NCI-H82 treated with DMSO at 0.1 percent for 48 hours (cell line): ENCODE measurements around the gene CCDC69.
"Not testable (repeated sequence)": the region's sequence is repeated elsewhere in the genome, so short reads cannot be mapped to it uniquely, and the experiment has no call there.

ENCODE experiments used
- DNase-seq: peaks from one replicate; lab custom pipeline; 2025; ENCODE audit not compliant: unreplicated experiment; lab: John Stamatoyannopoulos, UW

CCDC69 gene

DNA sequence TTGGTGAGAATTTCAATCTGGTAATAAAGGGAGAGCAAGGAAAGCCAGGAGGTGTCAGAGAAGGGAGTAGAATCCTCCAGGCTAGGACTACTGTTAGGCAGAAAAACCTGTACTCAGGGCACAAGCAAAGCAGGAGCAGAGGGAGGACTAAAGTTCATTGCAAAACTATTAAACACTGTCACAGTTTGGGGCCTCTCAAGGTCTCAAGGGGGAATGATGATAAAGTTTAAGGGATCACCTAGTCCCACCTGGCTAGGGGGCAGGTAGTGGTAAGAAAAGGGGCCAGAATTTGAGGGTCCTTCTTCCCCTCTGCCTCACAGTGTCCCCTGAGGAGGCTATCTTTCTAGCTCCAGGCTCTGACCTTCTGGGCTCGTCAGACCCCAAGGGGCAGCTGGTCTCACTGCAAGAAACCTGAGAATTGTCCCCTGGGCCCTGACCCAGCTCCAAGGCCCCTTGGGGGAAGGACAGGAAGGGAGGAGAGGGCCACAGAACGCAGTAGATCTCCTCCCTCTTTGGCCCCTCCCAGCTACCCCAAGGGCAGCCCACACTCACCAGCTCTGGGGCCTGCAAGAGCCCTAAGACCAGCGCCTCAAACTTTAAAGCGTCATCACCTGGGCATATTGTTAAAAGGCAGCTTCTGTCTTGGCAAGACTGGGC is 974 bp downstream of the CCDC69 start:
- no peak for DNase-seq

DNA sequence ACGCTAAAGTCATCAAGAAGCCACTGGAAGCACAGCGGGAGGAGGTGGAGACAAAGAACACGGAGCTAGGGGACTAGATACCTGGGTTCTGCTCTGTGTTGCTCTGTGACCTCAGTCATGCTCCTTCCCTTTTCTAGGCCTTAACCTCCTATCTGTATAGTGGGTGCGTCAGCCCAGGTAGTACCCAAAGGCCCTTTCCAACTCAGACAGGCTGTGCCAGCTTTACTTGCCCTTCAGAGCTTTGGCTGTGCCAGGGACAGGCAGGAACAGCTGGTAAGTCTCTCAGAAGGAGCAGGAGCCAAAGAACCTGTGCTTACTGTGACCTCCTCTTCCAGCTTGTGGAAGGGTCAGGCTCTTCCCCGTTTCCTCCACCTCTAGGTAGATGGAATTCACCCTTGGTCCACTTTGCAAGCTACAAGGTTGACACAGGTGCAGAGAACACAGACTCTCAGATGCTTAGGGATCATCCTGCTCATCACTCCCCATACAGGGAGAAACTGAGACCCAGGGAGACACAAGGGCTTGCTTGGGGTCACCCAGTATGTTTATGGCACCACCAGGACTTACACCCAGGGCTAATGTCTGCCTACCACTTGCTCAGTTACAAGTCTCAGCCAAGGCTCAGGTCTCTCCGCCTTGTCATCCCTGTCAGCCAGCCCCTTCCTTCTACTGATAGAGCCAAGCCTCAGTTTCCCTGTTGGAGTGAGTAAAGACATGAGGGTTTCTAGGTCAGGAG is 1.7 kb downstream of the CCDC69 start:
- DNase-seq: no peak

DNA sequence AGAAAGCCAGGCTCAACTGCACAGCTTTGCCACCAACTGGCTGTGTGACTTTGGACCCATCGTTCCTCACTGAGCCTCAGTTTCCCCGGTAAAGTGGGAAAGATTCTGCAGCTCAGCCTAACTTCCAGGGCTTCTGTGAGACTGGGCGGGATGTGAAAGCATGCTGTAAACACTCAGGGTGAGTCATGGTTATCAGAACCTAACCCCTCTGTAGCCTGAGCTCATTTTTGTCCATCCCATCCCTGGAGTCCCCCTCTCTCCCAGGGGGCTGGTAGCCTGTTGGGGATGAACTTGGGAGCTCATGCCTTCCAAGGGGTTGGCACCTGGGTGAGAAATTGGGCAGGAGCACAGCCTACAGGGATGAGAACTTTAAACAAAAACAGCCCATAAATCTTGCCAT is 2.3 kb downstream of the CCDC69 start:
- DNase-seq: no peak

DNA sequence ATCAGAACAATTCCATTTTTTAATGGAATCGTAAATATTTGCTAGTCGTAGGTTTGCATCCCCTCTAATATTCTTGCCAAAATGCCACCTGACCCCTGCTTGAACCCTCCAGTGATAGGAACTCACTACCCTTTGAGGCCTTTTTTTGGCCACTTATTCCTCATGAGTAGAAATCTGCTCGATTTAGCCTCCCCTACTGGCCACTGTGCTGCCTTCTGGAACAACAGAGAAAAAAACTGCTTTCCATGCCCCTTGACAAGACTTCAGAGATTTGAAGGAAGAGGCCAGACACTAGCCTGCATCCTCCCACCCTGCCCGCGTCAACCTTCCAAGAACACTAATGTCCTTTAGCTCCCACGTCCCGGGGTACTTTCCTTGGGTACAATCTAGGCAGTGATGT is 4.1 kb downstream of the CCDC69 start:
- no peak for DNase-seq

DNA sequence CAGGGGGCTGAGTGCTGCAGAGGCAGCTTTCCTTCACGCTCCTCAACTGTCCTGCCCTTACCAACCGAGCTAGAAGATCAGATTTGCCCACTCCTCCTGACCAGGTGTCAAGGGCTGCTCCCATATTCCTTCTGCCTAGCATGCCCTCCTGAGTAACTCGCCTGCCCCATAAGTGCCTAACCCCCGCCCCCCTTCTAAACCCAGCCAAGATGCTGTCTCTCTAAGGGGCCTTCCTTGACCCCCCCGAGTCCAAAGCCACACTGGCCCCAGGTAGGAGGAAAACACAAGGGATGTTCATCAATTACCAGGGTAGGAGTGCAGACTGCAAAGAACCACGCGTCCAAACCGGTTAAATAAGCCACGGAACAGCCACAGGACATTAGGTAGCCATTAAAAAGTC is 4.8 kb downstream of the CCDC69 start:
- no peak for DNase-seq

DNA sequence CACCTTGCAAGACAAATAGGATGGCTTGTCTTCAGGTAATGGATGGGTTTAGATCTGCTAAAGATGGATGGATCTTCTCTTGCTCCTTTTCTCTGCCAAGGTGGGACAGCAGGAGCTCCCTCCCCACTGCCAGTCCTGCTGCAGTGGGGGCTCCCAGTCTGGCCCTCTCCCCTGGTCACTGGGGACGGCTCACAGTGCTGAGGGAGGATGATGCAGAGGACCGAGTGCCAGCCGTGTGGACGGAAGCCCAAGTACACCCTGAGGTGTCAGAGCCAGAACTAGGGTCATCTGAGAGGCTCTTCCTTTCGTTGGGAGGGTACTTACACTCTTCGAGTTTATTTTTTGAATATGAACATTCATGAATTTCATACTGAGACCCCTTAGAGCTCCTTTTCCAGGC is 5.7 kb downstream of the CCDC69 start:
- no peak for DNase-seq

DNA sequence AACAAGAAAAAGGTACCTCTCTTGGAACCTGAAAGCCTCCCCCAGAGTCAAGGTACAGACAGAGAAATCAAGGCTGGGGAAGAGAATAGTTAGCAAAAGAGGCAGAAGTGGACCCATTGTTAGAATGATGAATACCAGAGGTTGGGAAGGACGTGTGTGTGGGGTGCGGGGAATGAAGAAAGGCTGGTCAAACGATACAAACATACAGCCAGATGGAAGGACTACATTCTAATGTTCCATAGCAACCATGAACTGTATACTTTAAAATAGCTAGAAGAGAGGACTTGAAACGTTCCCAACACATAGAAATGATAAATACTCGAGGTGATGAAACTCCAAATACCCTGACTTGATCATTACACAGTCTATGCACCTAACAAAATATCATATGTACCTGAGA is 7.1 kb downstream of the CCDC69 start:
- no peak for DNase-seq

DNA sequence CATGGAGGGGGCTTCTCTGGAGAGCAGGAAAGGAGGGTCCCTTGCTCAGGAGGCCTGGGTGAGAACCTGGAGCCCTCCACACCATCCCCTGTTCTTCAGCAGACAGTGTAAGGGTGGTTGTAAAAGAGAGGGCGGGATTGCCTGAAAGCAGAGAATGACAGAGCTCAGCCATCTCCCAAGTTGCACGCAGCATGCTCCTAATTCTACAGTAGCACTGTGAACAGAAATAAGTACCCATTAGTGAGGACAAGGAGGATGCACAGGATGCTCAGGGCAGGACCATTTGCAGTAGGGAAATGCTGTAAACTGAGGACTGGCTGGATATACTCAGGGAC is 8.4 kb downstream of the CCDC69 start:
- no peak for DNase-seq

DNA sequence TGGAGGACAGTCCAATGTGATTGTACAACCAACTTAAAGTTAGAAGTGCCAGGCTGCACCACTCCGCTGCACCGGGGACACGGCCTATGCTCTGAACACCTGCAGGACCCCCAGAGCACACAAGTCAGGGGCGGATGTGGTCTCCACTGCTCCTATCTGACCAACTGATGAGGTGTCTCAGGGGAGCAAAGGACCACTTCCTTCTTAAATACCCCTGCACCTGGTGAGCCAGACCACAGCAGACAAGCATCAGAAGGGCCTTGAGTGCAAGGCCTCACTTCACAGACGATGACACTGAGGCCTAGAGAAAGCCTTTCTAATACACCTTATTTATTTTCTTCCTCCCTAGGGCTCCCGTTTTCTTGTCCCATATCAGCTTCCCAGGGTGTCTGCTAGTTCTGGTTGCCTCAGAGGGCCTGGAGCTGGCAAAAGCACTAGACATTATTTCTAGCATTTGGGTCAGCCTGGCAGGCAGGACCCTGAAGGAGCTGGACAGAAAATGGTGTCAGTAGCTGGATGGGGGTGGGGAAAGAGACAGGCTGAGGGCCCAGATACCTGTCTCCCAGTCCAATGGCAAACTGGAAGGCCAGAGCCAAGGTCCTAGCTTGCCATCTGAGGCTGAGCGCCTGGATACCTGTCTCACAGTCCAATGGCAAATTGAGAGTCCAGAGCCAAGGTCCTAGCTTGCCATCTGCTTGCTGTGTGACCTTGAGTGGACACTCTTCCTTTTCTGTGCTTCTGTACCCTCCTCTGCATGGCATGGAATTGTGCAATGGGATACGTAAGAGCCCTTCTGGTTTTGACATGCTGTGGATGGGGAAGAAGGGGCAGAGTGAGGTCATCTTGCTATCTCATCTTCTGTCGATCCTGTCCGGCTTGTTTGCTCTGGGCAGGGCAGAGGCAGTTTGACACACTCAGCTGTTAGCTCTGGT is 9.0 kb downstream of the CCDC69 start:
- no peak for DNase-seq

DNA sequence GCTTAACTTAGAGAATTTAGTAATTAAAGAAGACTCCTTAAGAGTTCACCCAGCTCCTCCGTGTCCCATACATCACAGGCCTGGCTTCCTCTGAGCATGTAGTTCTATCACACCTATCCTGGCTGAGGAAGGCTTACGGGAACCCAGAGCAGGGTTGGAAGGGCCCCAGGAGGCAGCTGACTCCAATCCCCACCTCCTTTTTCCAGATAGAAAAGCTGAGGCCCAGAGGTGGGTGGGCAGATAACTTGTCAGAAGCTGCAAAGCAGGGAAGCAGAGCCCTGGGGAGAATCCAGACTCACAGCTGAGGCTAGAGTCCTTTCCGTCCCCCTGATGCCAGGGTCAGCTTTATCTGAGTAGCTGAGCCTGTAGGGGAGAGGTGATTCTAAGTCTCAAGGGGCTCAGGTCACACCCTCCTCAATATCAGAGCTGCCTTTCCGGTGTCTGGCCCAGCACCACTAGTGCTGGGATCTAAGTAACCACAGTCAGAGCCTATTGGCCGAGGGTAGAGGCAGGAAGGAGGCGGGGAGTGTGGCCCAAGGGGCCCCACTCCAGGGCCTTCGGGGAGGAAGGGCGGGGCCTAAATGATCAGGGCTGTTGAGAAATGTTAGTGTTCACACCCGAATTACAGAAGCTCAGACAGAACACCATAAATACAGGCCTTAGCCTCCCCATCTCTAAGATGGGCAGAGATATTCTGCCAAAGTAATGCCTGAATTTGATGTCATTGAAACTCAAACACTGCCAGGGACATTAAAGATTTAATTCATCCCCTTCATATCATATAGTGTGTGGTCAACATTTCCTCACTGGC is 9.9 kb downstream of the CCDC69 start:
- no peak for DNase-seq

DNA sequence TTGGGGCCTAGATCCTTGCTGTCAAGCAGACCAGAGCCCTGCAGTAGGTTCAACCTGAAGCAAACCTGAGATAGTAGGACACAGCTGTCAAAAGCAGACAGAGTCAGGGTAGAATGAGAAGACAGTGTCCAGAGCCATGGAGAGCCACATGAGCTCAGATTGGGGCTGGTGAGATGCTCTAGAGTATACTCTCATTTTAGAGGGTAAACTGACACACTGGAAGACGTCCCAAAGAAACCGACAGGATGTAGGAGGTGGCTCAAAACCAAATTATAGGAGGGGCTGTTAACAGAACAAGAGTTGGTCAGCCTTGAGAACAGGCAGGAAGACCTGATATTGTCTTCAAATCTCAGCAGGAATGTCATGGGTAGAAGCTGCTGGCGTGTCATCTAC is 11.5 kb downstream of the CCDC69 start:
- no peak for DNase-seq

DNA sequence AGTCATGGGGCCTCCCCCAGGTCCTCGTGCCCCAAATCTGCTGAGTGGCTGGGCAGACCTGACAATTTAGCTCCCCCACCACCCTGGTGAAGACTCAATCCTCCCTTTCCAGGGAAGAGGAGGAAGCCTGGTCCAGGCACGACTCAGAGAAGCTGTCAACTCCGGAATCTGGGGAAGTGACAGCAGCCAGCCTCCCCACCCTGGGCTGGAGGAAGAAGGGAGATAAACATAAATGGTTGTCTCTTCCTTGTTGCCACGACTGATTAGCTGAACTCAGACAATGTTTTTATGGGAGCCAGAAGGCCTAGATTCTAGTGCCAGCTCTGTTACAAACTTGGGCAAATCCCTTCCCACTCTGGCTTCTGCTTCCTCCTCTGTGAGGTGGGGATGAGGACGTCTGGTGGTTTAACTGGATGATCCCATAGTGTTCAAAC is 15.4 kb downstream of the CCDC69 start:
- no peak for DNase-seq

DNA sequence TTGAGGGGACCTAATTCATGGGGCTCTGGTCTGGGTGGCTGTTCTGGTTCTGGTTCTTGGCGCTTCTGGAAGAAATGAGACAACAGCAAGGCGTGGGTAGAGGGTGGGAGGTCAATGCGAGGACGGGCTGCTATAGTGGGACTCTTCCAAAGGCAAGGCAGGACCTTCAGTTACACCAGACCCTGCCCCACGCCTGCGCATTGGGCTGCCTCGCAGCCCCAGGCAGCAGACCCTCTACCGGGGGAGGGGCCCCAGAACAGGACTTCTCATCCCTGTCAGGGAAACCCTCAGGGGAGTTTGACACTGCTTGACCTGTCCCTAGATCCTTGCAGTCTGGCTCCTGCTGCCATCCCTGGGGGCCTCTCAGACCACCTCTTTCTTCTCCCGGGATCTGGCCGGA is 18.5 kb downstream of the CCDC69 start:
- DNase-seq: no peak

DNA sequence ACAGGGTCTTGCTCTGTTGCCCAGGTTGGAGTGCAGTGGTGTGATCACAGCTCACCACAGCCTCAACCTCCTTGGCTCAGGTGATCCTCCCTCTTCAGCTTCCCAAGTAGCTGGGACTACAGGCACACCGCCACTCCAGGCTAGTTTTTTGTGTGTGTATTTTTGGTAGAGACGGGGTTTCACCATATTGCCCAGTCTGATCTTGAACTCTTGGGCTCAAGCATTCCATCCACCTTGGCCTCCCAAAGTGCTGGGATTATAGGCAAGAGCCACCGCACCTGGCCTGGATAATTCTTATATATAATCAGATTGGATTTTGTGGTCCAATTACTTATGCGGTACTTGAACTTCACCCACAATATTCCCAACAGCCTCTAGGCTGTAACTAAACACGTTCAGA is 19.8 kb downstream of the CCDC69 start:
- DNase-seq: peak; percentile 32

DNA sequence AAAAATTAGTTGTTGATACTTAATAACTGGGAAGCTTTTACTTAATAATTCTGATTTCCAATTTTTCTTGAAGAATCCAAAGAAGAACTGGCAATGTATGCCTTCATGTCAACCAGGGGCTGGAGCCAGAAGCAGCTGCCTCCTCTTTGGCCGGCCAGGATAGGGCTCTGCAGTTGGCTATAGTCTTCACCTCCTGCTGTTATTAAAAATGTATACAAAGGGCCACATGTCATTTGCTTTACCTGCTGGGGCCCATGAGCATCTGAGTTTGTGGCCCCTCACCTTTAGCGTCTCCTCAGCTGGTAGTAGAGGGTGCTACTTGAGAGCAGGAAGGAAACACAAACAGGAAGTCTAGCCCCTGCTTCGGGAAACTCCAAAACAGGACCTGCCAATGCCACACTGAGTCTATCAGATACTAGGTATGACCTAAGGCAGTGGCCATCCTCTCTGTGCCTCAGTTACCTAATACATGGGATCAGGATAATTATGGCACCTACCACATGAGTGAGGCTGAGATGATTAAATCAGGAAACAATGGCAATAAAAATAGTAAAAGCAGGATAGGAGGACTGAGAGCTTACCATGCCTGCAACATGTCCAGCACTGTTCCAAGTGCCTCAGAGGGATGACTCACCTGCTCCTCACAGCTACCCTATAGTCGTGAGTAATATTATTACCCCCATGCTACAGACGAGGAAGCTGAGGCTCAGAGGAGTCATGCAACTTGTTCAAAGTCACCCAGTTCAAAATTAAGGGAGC is 21.3 kb downstream of the CCDC69 start:
- no peak for DNase-seq

DNA sequence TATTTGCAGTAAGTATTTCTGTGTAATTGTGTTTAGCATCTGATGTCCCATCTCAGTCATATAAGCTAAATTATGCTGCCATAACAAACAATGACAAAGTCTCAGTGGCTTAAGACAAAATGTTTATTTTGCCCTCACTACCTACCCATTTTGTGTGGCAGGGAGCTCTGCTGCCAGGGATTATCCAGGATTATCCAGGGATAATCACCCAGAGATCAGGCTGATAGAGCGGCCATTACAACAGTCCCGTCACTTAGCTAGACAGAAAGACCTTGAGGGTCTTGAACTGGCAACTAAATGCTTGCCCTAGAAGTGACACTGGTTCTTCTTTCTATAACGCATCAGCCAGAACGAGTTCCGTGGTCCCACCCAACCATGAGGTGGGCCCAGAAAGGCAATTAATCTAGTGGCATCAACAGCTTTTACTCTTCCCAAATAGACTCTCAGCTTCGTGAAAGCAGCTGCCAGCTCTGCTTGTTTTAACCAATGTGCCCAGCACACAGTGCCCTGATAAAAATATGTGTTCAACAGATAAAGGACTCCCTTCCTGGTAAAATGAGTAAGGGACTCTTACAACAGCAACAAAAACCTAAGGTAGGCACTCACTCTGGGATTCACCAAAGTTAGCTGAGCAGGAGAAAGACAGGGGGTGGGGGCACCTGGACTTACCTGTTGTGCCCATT is 22.8 kb downstream of the CCDC69 start:
- peak; percentile 68 for DNase-seq

DNA sequence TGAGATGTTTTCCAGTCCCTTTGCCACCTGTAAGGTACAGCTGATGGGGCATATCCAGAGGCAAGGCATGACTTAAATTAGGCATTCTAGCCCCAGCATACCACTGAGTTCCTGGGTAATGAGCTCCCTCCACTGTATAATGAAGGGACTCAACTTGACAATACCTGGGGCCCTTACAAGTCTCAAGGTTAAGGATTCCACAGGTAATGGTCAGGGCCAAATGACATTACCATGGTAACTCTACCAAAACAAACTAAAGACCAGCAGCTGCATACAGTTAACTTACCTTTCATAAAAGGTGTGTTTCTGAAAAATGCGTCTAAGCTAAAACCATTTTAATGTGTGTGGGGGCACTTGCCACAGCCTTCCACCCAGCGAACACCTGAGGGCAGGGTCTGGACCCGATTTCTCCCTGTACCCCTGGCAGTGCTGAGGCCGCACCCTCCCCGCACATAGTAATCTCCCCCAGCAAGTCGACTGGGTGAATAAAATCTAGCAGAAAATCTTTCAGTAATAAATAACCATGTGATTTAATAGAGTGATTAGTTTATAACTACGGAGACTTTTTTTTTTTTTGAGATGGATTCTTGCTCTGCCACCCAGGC is 24.2 kb downstream of the CCDC69 start:
- DNase-seq: no peak

DNA sequence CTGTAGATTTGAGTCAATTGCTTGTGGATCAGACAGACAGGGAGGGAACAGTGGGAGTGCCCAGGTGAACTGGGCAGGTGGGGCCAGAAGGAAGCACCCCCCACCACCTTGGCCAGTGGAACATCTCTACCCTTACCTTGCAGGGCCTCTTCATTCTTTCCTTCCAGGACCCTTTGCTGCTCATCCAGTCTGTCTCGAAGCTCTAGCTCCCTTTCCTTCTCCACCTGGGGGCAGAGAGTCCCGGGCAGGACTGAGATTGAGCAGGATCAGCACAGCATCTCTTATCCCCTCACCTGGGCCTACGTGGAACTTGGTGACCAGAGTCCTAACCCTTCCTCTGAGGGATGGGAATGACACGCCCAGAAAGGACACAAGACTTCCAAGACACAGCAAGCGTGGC is 25.0 kb downstream of the CCDC69 start:
- DNase-seq: no peak

DNA sequence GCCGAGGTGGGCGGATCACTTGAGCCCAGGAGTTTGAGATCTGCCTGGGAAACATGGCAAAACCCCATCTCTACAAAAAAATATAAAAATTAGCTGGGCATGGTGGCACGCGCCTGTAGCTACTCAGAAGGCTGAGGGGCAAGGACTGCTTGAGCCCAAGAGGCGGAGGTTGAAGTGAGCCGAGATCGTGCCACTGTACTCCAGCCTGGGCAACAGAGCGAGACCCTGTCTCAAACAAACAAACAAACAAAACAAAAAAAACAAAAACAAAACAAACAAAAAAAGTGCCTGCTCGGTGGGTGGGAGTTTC is 26.6 kb downstream of the CCDC69 start:
- not testable (repeated sequence) for DNase-seq
